ENCODE measurements around the gene TRIM52.
"Not testable (repeated sequence)": the region's sequence is repeated elsewhere in the genome, so short reads cannot be mapped to it uniquely, and the experiment has no call there.

Gene TRIM52

DNA sequence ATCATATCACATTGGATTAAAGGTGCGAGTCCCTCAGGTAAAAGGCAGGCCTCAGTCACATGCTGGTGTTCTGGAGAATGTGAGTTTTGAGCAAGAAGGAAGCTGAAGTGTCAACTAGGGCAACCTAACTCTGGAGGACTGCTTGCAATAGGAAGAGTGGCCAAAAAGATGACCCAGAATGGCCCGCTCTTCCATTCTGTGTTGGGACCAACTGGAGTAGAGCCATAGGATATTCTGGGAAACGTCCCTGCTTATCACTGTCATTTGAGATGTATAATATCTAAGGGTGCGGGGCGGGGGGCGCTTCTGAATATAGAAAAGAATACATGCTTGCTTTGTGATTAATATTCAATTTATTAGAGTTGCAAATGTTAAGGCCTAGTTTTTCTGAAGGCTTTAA, 48.9 kb downstream of the TRIM52 start:
- TF ChIP-seq CTCF (IDR thresholded peaks at IDR 0.05; ENCODE audit: extremely low read depth, missing control alignments) = no peak
- no peak for DNase-seq (ENCODE audit: low spot score)

GRCh38 chr5:181211208-181211607, 49.7 kb downstream of the TRIM52 start:
- no peak for TF ChIP-seq CTCF (IDR thresholded peaks at IDR 0.05; ENCODE audit: extremely low read depth, missing control alignments)
- DNase-seq (ENCODE audit: low spot score) = no peak

DNA sequence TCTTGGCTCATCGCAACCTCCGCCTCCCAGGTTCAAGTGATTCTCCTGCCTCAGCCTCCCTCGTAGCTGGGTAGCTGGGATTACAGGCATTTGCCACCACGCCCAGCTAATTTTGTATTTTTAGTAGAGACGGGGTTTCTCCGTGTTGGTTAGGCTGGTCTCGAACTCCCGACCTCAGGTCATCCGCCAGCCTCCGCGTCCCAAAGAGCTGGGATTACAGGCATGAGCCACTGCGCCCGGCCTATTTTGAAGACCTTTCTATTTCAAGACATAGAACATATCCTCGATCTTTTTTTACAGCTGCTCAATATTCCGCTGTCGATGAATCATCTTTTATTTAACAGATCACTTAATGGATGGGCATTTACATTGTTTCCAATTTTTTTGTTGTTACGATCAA, 50.2 kb downstream of the TRIM52 start:
- DNase-seq (ENCODE audit: low spot score) = not testable (repeated sequence)

GRCh38 chr5:181210148-181210547, 50.8 kb downstream of the TRIM52 start:
- DNase-seq (ENCODE audit: low spot score) = not testable (repeated sequence)

- DNase-seq (ENCODE audit: low spot score) = not testable (repeated sequence)
Observed at GRCh38 chr5:181209006-181209405, 51.9 kb downstream of the TRIM52 start.

DNA sequence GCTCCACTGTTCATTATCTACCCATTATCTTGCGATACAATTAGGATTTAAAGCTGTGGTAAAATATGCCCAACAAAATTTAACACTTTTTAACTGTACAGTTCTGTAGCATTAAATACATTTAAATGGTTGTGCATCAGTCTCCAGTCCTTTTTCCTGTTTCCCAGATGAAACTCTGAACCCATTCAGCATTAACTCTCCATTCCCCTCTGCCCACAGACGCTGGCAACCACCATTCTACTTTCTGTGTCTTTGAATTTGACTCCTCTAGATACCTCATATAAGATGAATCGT, 53.0 kb downstream of the TRIM52 start:
- DNase-seq (ENCODE audit: low spot score) = no peak
- no peak for TF ChIP-seq CTCF (IDR thresholded peaks at IDR 0.05; ENCODE audit: extremely low read depth, missing control alignments)

- peak; percentile 63 for DNase-seq (ENCODE audit: low spot score)
Observed at GRCh38 chr5:181207214-181207959, 53.6 kb downstream of the TRIM52 start.

DNA sequence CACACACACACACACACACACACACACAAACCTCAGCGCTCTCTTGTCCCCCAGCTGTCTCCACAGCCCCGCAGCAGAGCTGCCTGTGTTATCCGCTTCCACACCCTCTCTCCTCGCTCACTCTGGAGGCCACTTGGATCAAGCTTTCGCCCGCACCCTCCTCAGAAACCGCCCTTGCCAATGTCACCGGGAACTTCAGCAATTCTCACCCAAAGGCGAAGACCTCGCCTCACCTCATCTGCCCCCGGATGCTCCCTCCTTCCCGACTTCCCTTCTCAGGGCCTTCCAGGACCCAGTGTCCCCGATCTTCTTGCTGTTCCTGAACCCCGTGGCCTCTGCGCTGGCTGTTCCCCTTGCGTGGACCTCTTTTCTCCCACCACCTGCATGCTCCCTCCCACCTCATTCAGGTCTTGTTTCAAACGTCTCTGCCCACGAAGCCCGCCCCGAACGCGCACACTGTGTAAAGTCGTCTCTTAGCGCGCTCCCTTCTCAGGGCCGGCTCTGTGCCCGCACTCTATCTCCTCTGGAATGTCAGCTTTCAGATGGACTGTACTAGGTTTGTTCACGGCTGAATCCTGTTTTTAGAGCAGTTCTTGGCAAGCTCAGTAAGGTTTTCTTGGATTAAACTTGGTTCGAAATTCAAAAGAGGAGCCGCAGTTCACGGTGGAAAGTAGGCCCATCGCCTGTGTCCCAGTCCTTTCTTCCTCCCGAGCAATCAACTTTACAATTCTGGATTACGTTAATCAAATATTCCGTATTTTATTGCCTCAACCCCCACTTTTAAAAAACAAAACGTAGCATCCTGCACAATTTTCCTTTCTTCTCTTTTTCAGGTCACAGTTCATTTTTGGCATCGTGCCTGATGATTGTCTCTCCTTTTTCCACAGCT, 54.9 kb downstream of the TRIM52 start:
- DNase-seq (ENCODE audit: low spot score) = peak; percentile 24
- no peak for TF ChIP-seq CTCF (IDR thresholded peaks at IDR 0.05; ENCODE audit: extremely low read depth, missing control alignments)

More at GRCh38 chr5:181207214-181207959, 53.6 kb downstream of the TRIM52 start:
- TF ChIP-seq CTCF (IDR thresholded peaks at IDR 0.05; ENCODE audit: extremely low read depth, missing control alignments) = no peak
